Retinal pigment epithelial cell (primary cell): ENCODE results near the gene OR51F1.
"Not testable (repeated sequence)": the region's sequence is repeated elsewhere in the genome, so short reads cannot be mapped to it uniquely, and the experiment has no call there.

ENCODE experiments used
- DNase-seq: peaks from one replicate; pipeline ENCODE4 v3.0.0-alpha.2; 2010; ENCODE audit warnings: low read depth
- H3K4me3 ChIP-seq: 2 replicates; pipeline ENCODE4 v1.5.1; 2011; ENCODE audit warnings: mild to moderate bottlenecking, low read length, control low read depth, moderate library complexity
- CTCF ChIP-seq: conservative IDR thresholded peaks from 2 replicates; pipeline ENCODE4 v1.5.1; 2011; ENCODE audit warnings: low read depth, low read length, control low read depth, inconsistent platforms

Gene OR51F1

DNA sequence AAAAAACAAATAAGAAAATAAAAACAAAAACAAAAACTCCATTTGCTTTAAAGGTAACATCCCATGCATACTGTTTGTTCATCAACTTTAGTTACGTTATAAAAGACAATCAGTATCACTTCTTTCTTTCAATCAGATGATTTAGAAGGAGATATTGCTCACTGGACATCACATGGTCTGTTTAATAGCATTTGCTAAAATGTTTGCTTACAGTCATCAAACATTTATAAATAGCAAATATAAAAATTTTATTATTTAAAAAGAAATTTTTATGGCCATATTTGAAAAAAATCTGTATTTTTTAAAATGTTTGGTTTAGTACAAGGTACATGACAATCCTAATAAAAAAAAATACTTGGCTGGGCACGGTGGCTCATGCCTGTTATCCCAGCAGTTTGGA is 42.6 kb downstream of the OR51F1 start:
- no peak overlapping the region for H3K4me3 ChIP-seq
- no peak for DNase-seq
- no peak for TF ChIP-seq CTCF

- not testable (repeated sequence) for H3K4me3 ChIP-seq, DNase-seq
These were observed 46.9 kb downstream of the OR51F1 start for GRCh38 chr11:4722616-4723534.
